Muscle of leg (tissue), 11 donors: ENCODE measurements around the gene PCBP1. TPM values are rescaled to one million over a fixed set of nuclear protein-coding genes. Genes with fewer than 3 reads are reported as not detected.
"Not testable (repeated sequence)": the region's sequence is repeated elsewhere in the genome, so short reads cannot be mapped to it uniquely, and the experiment has no call there.

Source experiments
- DNase-seq: peaks from one replicate; pipeline ENCODE4 v3.0.0; 2013
- H3K27ac ChIP-seq: one replicate; pipeline ENCODE4 v1.5.1; 2013; ENCODE audit warnings: mild to moderate bottlenecking, low read length, control low read depth
- H3K27me3 ChIP-seq: one replicate; pipeline ENCODE4 v1.6.1; 2013; ENCODE audit warnings: low read length; ENCODE audit not compliant: control insufficient read depth, insufficient read depth
- H3K36me3 ChIP-seq: one replicate; pipeline ENCODE4 v1.6.1; 2013; ENCODE audit warnings: low read length; ENCODE audit not compliant: control insufficient read depth, insufficient read depth
- H3K4me1 ChIP-seq: one replicate; pipeline ENCODE4 v1.6.1; 2013; ENCODE audit warnings: low read length; ENCODE audit not compliant: control insufficient read depth, insufficient read depth
- H3K4me3 ChIP-seq: one replicate; pipeline ENCODE4 v1.5.1; 2013; ENCODE audit warnings: low read length, control low read depth
- H3K9me3 ChIP-seq: replicated peaks from 2 replicates; pipeline ENCODE4 v1.6.1; 2013; ENCODE audit warnings: low read depth, low read length; ENCODE audit not compliant: control insufficient read depth
- WGBS: methylation state at CpG from one replicate; pipeline ENCODE4 v1.1.5; 2013; ENCODE audit warnings: missing lambda C conversion rate; ENCODE audit not compliant: insufficient coverage; 5-methylcytosine and 5-hydroxymethylcytosine counted together
- polyA plus RNA-seq, 8 donors: library from polyadenylated mRNA; unstranded; fragments of 120-200 nt; gene quantifications; one replicate each; pipeline versions ENCODE4 v1.2.1 to v1.2.3, GENCODE V29; 2013; ENCODE audit warnings: inconsistent platforms in 1 of 8, low replicate concordance in 1 of 8; ENCODE audit not compliant: insufficient read length in 8 of 8, insufficient read depth in 1 of 8
- total RNA-seq: library from RNA; stranded (reverse); fragments of 120-200 nt; gene quantifications from one replicate; pipeline ENCODE4 v1.2.4, GENCODE V29; 2013

PCBP1 gene
- total and polyA plus RNA-seq, 9 donors = 36.1 to 318 (median 298) TPM

- DNase-seq = peak; percentile 96
- Histone ChIP-seq H3K4me1 (peaks cover 41% of the 10 kb centered on the region), H3K27ac (peak overlapping the region; percentile 100)
Measured at GRCh38 chr2:70123051-70123828, 36.0 kb downstream of the PCBP1 start.

GRCh38 chr2:70123829-70124116, 36.5 kb downstream of the PCBP1 start:
- Histone ChIP-seq H3K9me3 (no peaks in the 10 kb centered on the region), H3K27me3 (no peaks in the 10 kb centered on the region), H3K4me1 (peaks cover 39% of the 10 kb centered on the region), H3K27ac (peak overlapping the region; percentile 100), H3K36me3 (no peaks in the 10 kb centered on the region), H3K4me3 (peak overlapping the region; percentile 86)
- no peak for DNase-seq
- 11% methylated on average over 11 of the region's 11 CpGs for WGBS

More at GRCh38 chr2:70123051-70123828, 36.0 kb downstream of the PCBP1 start:
- no peaks in the 10 kb centered on the region for H3K9me3 ChIP-seq
- H3K4me3 ChIP-seq = peak overlapping the region; percentile 86
- 26% methylated on average over 17 of the region's 20 CpGs for WGBS
- no peaks in the 10 kb centered on the region for H3K36me3 ChIP-seq
- no peaks in the 10 kb centered on the region for H3K27me3 ChIP-seq

- DNase-seq = peak; percentile 83
- Histone ChIP-seq H3K9me3 (no peaks in the 10 kb centered on the region), H3K4me3 (peak overlapping the region; percentile 86), H3K27me3 (no peaks in the 10 kb centered on the region), H3K4me1 (peaks cover 35% of the 10 kb centered on the region), H3K36me3 (no peaks in the 10 kb centered on the region), H3K27ac (peak overlapping the region; percentile 100)
- 0% methylated on average over 31 of the region's 36 CpGs for WGBS
Measured at GRCh38 chr2:70124983-70125480, 37.8 kb downstream of the PCBP1 start.

GRCh38 chr2:70125498-70125898, 38.2 kb downstream of the PCBP1 start:
- WGBS = 91% methylated on average over 5 of the region's 13 CpGs
- H3K4me1 ChIP-seq = peaks cover 35% of the 10 kb centered on the region
- no peaks in the 10 kb centered on the region for H3K36me3 ChIP-seq

GRCh38 chr2:70126413-70126812, 39.1 kb downstream of the PCBP1 start:
- Histone ChIP-seq H3K9me3 (no peaks in the 10 kb centered on the region), H3K36me3 (no peaks in the 10 kb centered on the region), H3K4me1 (peaks cover 33% of the 10 kb centered on the region), H3K27me3 (no peaks in the 10 kb centered on the region), H3K27ac (no peak overlapping the region), H3K4me3 (no peak overlapping the region)
- 100% methylated on average over 2 of the region's 2 CpGs for whole genome bisulfite sequencing
- DNase-seq = no peak

More at GRCh38 chr2:70125498-70125898, 38.2 kb downstream of the PCBP1 start:
- H3K27me3 ChIP-seq = no peaks in the 10 kb centered on the region
- peak overlapping the region; percentile 100 for H3K27ac ChIP-seq
- no peak for DNase-seq
- H3K9me3 ChIP-seq = no peaks in the 10 kb centered on the region
- H3K4me3 ChIP-seq = peak overlapping the region; percentile 86

GRCh38 chr2:70128005-70128404, 40.7 kb downstream of the PCBP1 start:
- Histone ChIP-seq H3K9me3 (no peaks in the 10 kb centered on the region), H3K27me3 (no peaks in the 10 kb centered on the region), H3K27ac (no peak overlapping the region), H3K4me3 (no peak overlapping the region), H3K4me1 (peaks cover 31% of the 10 kb centered on the region), H3K36me3 (no peaks in the 10 kb centered on the region)
- no CpG with 5 or more reads among the region's 1 CpG for WGBS
- DNase-seq = no peak

GRCh38 chr2:70131344-70132143, 44.3 kb downstream of the PCBP1 start:
- DNase-seq, H3K9me3 ChIP-seq, H3K27me3 ChIP-seq, H3K36me3 ChIP-seq: not testable (repeated sequence)
- WGBS = 77% methylated on average over 8 of the region's 17 CpGs
- peak overlapping the region; percentile 43 for H3K4me3 ChIP-seq
- H3K4me1 ChIP-seq = peaks cover 26% of the 10 kb centered on the region
- H3K27ac ChIP-seq = peak overlapping the region; percentile 98

- Histone ChIP-seq H3K27ac (peak overlapping the region; percentile 98), H3K4me3 (peak overlapping the region; percentile 43), H3K4me1 (peaks cover 26% of the 10 kb centered on the region), H3K27me3 (no peaks in the 10 kb centered on the region), H3K36me3 (no peaks in the 10 kb centered on the region), H3K9me3 (no peaks in the 10 kb centered on the region)
- peak; percentile 96 for DNase-seq
- 12% methylated on average over 5 of the region's 8 CpGs for WGBS
Measured at GRCh38 chr2:70132244-70133126, 45.2 kb downstream of the PCBP1 start.

GRCh38 chr2:70133127-70133452, 45.8 kb downstream of the PCBP1 start:
- Histone ChIP-seq H3K36me3 (no peaks in the 10 kb centered on the region), H3K9me3 (no peaks in the 10 kb centered on the region), H3K4me3 (peak overlapping the region; percentile 43), H3K27me3 (no peaks in the 10 kb centered on the region), H3K4me1 (peaks cover 24% of the 10 kb centered on the region), H3K27ac (peak overlapping the region; percentile 98)
- no peak for DNase-seq
- WGBS = no CpG with 5 or more reads among the region's 1 CpG
